ENCODE results near the gene CENPX. TPM values are rescaled to one million over a fixed set of nuclear protein-coding genes. Genes with fewer than 3 reads are reported as not detected.
A peak's percentile ranks its signal among the peaks of the same experiment; 100 is the strongest.

CENPX gene
- total and polyA plus RNA-seq, 2 of the 13 experiments (the other 11 are each of a cell fraction or from before 2014, with no cell fraction given): 92.7 to 170 TPM

DNA sequence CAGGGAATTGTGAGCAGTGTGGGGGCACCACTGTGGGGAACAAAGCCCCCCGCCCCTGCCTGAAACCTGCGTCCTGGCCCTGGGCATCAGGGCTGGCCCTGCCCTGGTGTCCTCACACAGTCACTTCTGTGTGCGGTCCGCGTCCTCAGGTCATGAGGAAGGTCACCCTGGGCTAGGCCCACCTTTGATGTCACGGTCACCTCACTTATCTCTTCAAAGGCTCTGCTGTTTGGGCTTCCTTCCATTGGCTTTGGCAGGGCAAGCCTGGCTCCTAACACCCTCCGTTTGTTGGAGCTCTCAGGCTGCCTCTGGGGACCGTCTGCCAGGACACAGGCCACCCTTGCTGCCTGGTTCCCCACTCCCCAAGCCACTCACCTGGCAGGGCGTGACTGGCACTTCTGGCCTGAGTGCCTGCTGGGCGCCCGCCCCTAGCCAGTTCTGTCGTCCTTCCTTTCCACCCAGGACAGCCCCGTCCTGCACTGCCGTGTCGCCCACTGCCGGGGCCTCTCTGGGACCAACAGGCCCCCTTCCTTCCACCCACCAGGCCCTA lies 8.8 kb downstream of the CENPX start (continued):
- TF ChIP-seq, protein P1, sequence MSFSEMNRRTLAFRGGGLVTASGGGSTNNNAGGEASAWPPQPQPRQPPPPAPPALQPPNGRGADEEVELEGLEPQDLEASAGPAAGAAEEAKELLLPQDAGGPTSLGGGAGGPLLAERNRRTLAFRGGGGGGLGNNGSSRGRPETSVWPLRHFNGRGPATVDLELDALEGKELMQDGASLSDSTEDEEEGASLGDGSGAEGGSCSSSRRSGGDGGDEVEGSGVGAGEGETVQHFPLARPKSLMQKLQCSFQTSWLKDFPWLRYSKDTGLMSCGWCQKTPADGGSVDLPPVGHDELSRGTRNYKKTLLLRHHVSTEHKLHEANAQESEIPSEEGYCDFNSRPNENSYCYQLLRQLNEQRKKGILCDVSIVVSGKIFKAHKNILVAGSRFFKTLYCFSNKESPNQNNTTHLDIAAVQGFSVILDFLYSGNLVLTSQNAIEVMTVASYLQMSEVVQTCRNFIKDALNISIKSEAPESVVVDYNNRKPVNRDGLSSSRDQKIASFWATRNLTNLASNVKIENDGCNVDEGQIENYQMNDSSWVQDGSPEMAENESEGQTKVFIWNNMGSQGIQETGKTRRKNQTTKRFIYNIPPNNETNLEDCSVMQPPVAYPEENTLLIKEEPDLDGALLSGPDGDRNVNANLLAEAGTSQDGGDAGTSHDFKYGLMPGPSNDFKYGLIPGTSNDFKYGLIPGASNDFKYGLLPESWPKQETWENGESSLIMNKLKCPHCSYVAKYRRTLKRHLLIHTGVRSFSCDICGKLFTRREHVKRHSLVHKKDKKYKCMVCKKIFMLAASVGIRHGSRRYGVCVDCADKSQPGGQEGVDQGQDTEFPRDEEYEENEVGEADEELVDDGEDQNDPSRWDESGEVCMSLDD (CRISPR knock-in tag; IDR thresholded peaks at IDR 0.05; ENCODE audit: borderline replicate concordance): no peak; the same call in 1 of the 2 replicates
- TF ChIP-seq SRF (IDR thresholded peaks at IDR 0.05; ENCODE audit: low read depth, low read length) (no peak), CBFB (CRISPR knock-in tag; IDR thresholded peaks at IDR 0.05) (no peak), GLI4 (CRISPR knock-in tag; IDR thresholded peaks at IDR 0.05; ENCODE audit: borderline replicate concordance) (no peak), BRCA1 (CRISPR knock-in tag; IDR thresholded peaks at IDR 0.05) (no peak), ZNF781 (CRISPR knock-in tag; IDR thresholded peaks at IDR 0.05; ENCODE audit: borderline replicate concordance, not compliant biosample characterization) (no peak), ELF1 (CRISPR knock-in tag; IDR thresholded peaks at IDR 0.05) (no peak), REPIN1 (CRISPR knock-in tag; IDR thresholded peaks at IDR 0.05; ENCODE audit: borderline replicate concordance, low read depth) (no peak)
- TF ChIP-seq, protein P2, sequence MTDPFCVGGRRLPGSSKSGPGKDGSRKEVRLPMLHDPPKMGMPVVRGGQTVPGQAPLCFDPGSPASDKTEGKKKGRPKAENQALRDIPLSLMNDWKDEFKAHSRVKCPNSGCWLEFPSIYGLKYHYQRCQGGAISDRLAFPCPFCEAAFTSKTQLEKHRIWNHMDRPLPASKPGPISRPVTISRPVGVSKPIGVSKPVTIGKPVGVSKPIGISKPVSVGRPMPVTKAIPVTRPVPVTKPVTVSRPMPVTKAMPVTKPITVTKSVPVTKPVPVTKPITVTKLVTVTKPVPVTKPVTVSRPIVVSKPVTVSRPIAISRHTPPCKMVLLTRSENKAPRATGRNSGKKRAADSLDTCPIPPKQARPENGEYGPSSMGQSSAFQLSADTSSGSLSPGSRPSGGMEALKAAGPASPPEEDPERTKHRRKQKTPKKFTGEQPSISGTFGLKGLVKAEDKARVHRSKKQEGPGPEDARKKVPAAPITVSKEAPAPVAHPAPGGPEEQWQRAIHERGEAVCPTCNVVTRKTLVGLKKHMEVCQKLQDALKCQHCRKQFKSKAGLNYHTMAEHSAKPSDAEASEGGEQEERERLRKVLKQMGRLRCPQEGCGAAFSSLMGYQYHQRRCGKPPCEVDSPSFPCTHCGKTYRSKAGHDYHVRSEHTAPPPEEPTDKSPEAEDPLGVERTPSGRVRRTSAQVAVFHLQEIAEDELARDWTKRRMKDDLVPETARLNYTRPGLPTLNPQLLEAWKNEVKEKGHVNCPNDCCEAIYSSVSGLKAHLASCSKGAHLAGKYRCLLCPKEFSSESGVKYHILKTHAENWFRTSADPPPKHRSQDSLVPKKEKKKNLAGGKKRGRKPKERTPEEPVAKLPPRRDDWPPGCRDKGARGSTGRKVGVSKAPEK (CRISPR knock-in tag; IDR thresholded peaks at IDR 0.05; ENCODE audit: borderline replicate concordance): no peak
- TF ChIP-seq, protein P3, sequence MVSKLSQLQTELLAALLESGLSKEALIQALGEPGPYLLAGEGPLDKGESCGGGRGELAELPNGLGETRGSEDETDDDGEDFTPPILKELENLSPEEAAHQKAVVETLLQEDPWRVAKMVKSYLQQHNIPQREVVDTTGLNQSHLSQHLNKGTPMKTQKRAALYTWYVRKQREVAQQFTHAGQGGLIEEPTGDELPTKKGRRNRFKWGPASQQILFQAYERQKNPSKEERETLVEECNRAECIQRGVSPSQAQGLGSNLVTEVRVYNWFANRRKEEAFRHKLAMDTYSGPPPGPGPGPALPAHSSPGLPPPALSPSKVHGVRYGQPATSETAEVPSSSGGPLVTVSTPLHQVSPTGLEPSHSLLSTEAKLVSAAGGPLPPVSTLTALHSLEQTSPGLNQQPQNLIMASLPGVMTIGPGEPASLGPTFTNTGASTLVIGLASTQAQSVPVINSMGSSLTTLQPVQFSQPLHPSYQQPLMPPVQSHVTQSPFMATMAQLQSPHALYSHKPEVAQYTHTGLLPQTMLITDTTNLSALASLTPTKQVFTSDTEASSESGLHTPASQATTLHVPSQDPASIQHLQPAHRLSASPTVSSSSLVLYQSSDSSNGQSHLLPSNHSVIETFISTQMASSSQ (IDR thresholded peaks at IDR 0.05; ENCODE audit: low read depth): no peak
- TF ChIP-seq, protein P3 (CRISPR knock-in tag; IDR thresholded peaks at IDR 0.05; ENCODE audit: borderline replicate concordance): peak; percentile 64
- TF ChIP-seq, protein P4, sequence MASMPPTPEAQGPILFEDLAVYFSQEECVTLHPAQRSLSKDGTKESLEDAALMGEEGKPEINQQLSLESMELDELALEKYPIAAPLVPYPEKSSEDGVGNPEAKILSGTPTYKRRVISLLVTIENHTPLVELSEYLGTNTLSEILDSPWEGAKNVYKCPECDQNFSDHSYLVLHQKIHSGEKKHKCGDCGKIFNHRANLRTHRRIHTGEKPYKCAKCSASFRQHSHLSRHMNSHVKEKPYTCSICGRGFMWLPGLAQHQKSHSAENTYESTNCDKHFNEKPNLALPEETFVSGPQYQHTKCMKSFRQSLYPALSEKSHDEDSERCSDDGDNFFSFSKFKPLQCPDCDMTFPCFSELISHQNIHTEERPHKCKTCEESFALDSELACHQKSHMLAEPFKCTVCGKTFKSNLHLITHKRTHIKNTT (CRISPR knock-in tag; IDR thresholded peaks at IDR 0.05): no peak
- TF ChIP-seq, protein P5, sequence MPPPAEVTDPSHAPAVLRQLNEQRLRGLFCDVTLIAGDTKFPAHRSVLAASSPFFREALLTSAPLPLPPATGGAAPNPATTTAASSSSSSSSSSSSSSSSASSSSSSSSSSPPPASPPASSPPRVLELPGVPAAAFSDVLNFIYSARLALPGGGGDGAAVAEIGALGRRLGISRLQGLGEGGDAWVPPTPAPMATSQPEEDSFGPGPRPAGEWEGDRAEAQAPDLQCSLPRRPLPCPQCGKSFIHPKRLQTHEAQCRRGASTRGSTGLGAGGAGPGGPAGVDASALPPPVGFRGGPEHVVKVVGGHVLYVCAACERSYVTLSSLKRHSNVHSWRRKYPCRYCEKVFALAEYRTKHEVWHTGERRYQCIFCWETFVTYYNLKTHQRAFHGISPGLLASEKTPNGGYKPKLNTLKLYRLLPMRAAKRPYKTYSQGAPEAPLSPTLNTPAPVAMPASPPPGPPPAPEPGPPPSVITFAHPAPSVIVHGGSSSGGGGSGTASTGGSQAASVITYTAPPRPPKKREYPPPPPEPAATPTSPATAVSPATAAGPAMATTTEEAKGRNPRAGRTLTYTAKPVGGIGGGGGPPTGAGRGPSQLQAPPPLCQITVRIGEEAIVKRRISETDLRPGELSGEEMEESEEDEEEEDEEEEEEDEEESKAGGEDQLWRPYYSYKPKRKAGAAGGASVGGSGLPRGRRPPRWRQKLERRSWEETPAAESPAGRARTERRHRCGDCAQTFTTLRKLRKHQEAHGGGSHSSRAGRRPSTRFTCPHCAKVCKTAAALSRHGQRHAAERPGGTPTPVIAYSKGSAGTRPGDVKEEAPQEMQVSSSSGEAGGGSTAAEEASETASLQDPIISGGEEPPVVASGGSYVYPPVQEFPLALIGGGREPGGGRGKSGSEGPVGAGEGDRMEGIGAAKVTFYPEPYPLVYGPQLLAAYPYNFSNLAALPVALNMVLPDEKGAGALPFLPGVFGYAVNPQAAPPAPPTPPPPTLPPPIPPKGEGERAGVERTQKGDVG (CRISPR knock-in tag; IDR thresholded peaks at IDR 0.05; ENCODE audit: borderline replicate concordance): no peak

Data from HepG2 (cell line).